HG02571 (cell line): ENCODE measurements around the gene MAGI1.

Experiments
- ATAC-seq: cut with Tn5 transposase; IDR thresholded peaks from one replicate; pipeline ENCODE4 v1.9.1; 2021; ENCODE audit warnings: mild to moderate bottlenecking, moderate library complexity; ENCODE audit not compliant: unreplicated experiment

Gene MAGI1

GRCh38 chr3:65814845-65815578, 223.7 kb downstream of the MAGI1 start:
- no peak for ATAC-seq

GRCh38 chr3:65811892-65812291, 226.8 kb downstream of the MAGI1 start:
- no peak for ATAC-seq

GRCh38 chr3:65811086-65811761, 227.5 kb downstream of the MAGI1 start:
- no peak for ATAC-seq

GRCh38 chr3:65810302-65810701, 228.4 kb downstream of the MAGI1 start:
- ATAC-seq = no peak

GRCh38 chr3:65809641-65810150, 229.0 kb downstream of the MAGI1 start:
- no peak for ATAC-seq

GRCh38 chr3:65808824-65809223, 229.9 kb downstream of the MAGI1 start:
- no peak for ATAC-seq

GRCh38 chr3:65808407-65808806, 230.3 kb downstream of the MAGI1 start:
- no peak for ATAC-seq

- ATAC-seq = no peak
These were observed 231.5 kb downstream of the MAGI1 start for GRCh38 chr3:65807225-65807624.

- no peak for ATAC-seq
These were observed 232.1 kb downstream of the MAGI1 start for GRCh38 chr3:65806600-65806999.

GRCh38 chr3:65796676-65797075, 242.0 kb downstream of the MAGI1 start:
- no peak for ATAC-seq

- ATAC-seq = no peak
These were observed 243.6 kb downstream of the MAGI1 start for GRCh38 chr3:65795166-65795565.

- ATAC-seq = no peak
These were observed 245.1 kb downstream of the MAGI1 start for GRCh38 chr3:65793495-65794200.

GRCh38 chr3:65788461-65788860, 250.3 kb downstream of the MAGI1 start:
- no peak for ATAC-seq

- ATAC-seq = no peak
These were observed 250.9 kb downstream of the MAGI1 start for GRCh38 chr3:65787827-65788226.

- ATAC-seq = no peak
These were observed 251.4 kb downstream of the MAGI1 start for GRCh38 chr3:65787340-65787739.

- ATAC-seq = no peak
These were observed 251.8 kb downstream of the MAGI1 start for GRCh38 chr3:65786890-65787289.

GRCh38 chr3:65785065-65785645, 253.6 kb downstream of the MAGI1 start:
- no peak for ATAC-seq

GRCh38 chr3:65783117-65783516, 255.6 kb downstream of the MAGI1 start:
- no peak for ATAC-seq

GRCh38 chr3:65781594-65781993, 257.1 kb downstream of the MAGI1 start:
- no peak for ATAC-seq

GRCh38 chr3:65779390-65779789, 259.3 kb downstream of the MAGI1 start:
- ATAC-seq = no peak

GRCh38 chr3:65778968-65779367, 259.8 kb downstream of the MAGI1 start:
- no peak for ATAC-seq
